Hepatocyte (in vitro differentiated cells): Measurements from ENCODE around the gene PXMP4. TPM values are rescaled to one million over a fixed set of nuclear protein-coding genes. Genes with fewer than 3 reads are reported as not detected.
"Not testable (repeated sequence)": the region's sequence is repeated elsewhere in the genome, so short reads cannot be mapped to it uniquely, and the experiment has no call there.

ENCODE experiments used
- DNase-seq: peaks from one replicate; pipeline ENCODE4 v3.0.0-alpha.2; 2016; ENCODE audit warnings: low spot score
- H2AFZ ChIP-seq: fragments of 200-600 bp; sonication (generic); 2 replicates; pipeline ENCODE4 v1.6.0; 2016; ENCODE audit warnings: antibody characterized with exemption, mild to moderate bottlenecking
- H3K27ac ChIP-seq: fragments of 200-600 bp; sonication (generic); 2 replicates; pipeline ENCODE4 v1.5.1; 2016; ENCODE audit warnings: mild to moderate bottlenecking
- H3K27me3 ChIP-seq: fragments of 200-600 bp; sonication (generic); 2 replicates; pipeline ENCODE4 v1.6.1; 2016
- H3K36me3 ChIP-seq: fragments of 200-600 bp; sonication (generic); replicated peaks from 2 replicates; pipeline ENCODE4 v1.5.1; 2016; ENCODE audit warnings: low read depth; ENCODE audit not compliant: insufficient read depth
- H3K4me1 ChIP-seq: fragments of 200-600 bp; sonication (generic); 2 replicates; pipeline ENCODE4 v1.5.1; 2016; ENCODE audit warnings: mild to moderate bottlenecking, moderate library complexity; ENCODE audit not compliant: insufficient read depth
- H3K4me2 ChIP-seq: fragments of 200-600 bp; sonication (generic); 2 replicates; pipeline ENCODE4 v1.6.0; 2016
- H3K4me3 ChIP-seq: fragments of 200-600 bp; sonication (generic); 2 replicates; pipeline ENCODE4 v1.5.1; 2016; ENCODE audit warnings: mild to moderate bottlenecking
- H3K79me2 ChIP-seq: fragments of 200-600 bp; sonication (generic); 2 replicates; pipeline ENCODE4 v1.6.0; 2017; ENCODE audit warnings: mild to moderate bottlenecking
- H3K9me2 ChIP-seq: fragments of 200-600 bp; sonication (generic); replicated peaks from 2 replicates; pipeline ENCODE4 v1.6.0; 2017; ENCODE audit warnings: mild to moderate bottlenecking; ENCODE audit not compliant: insufficient read depth
- H3K9me3 ChIP-seq: fragments of 200-600 bp; sonication (generic); 2 replicates; pipeline ENCODE4 v1.5.1; 2016; ENCODE audit warnings: low read depth, mild to moderate bottlenecking
- H4K20me1 ChIP-seq: fragments of 200-600 bp; sonication (generic); 2 replicates; pipeline ENCODE4 v1.6.0; 2016; ENCODE audit warnings: mild to moderate bottlenecking; ENCODE audit not compliant: insufficient read depth, poor library complexity, severe bottlenecking
- CTCF ChIP-seq: fragments of 200-600 bp; sonication (generic); IDR thresholded peaks from 2 replicates; pipeline ENCODE4 v1.5.1; 2016; ENCODE audit warnings: antibody characterized with exemption, mild to moderate bottlenecking; ENCODE audit not compliant: poor library complexity
- EZH2 ChIP-seq: fragments of 200-600 bp; sonication (generic); IDR thresholded peaks from 2 replicates; pipeline ENCODE4 v1.6.1; 2016; ENCODE audit warnings: antibody characterized with exemption, mild to moderate bottlenecking, borderline replicate concordance
- EZH2phosphoT487 ChIP-seq: fragments of 200-600 bp; sonication (generic); IDR thresholded peaks from one replicate; pipeline ENCODE4 v1.6.1; 2018; ENCODE audit warnings: antibody characterized with exemption, mild to moderate bottlenecking, low read depth, moderate library complexity; ENCODE audit not compliant: unreplicated experiment, severe bottlenecking
- WGBS: methylation state at CpG from one replicate; pipeline ENCODE4 v1.1.6; 2016; ENCODE audit warnings: low lambda C conversion rate; ENCODE audit errors: missing lambda C conversion rate; 5-methylcytosine and 5-hydroxymethylcytosine counted together
- polyA plus RNA-seq: library from polyadenylated mRNA; unstranded; fragments of >200 nt; fragmentation: Nextera tagmentation; extraction: Ambion mirVana; gene quantifications from 2 replicates; pipeline ENCODE4 v1.2.1, GENCODE V29; 2016
- total RNA-seq: library from RNA; depleted of rRNA; stranded (reverse); fragments of >200 nt; gene quantifications from 2 replicates; pipeline ENCODE4 v1.2.3, GENCODE V29; 2014

PXMP4 gene
- total and polyA plus RNA-seq, 2 experiments from 2014 or later: 4.1 to 4.7 TPM

- Histone ChIP-seq H3K9me2 (no peaks in the 10 kb centered on the region), H3K4me2 (no peak overlapping the region), H3K27me3 (no peaks in the 10 kb centered on the region), H3K4me1 (no peaks in the 10 kb centered on the region), H3K4me3 (no peak overlapping the region), H3K27ac (no peak overlapping the region), H3K79me2 (no peaks in the 10 kb centered on the region), H3K9me3 (no peaks in the 10 kb centered on the region), H3K36me3 (no peaks in the 10 kb centered on the region), H4K20me1 (no peaks in the 10 kb centered on the region), H2AFZ (no peak overlapping the region)
- DNase-seq: no peak
- 88% methylated on average over 9 of the region's 27 CpGs for WGBS
- TF ChIP-seq CTCF: no peak
- no peak for TF ChIP-seq EZH2phosphoT487
- no peak for TF ChIP-seq EZH2
Observed at GRCh38 chr20:33701629-33702450, 18.3 kb downstream of the PXMP4 start.

- H3K4me1 ChIP-seq, H3K27ac ChIP-seq, H2AFZ ChIP-seq, H3K27me3 ChIP-seq, H4K20me1 ChIP-seq, H3K9me2 ChIP-seq, H3K4me3 ChIP-seq, H3K4me2 ChIP-seq, H3K36me3 ChIP-seq, H3K79me2 ChIP-seq, DNase-seq, H3K9me3 ChIP-seq: not testable (repeated sequence)
- 97% methylated on average over 35 of the region's 45 CpGs for WGBS
Observed at GRCh38 chr20:33700696-33701441, 19.2 kb downstream of the PXMP4 start.

DNA sequence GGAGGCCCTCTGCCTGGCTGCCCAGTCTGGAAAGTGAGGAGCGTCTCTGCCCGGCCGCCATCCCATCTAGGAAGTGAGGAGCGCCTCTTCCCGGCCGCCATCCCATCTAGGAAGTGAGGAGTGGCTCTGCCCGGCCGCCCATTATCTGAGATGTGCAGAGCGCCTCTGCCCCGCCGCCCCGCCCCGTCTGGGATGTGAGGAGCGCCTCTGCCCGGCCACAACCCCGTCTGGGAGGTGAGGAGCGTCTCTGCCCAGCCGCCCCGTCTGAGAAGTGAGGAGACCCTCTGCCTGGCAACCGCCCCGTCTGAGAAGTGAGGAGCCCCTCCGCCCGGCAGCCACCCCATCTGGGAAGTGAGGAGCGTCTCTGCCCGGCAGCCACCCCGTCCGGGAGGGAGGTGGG lies 21.1 kb downstream of the PXMP4 start:
- H3K4me1 ChIP-seq, H3K79me2 ChIP-seq, H3K27me3 ChIP-seq, DNase-seq, H3K9me3 ChIP-seq, H3K27ac ChIP-seq, H3K9me2 ChIP-seq, H2AFZ ChIP-seq, H3K36me3 ChIP-seq, H3K4me2 ChIP-seq, H4K20me1 ChIP-seq, H3K4me3 ChIP-seq: not testable (repeated sequence)
- 98% methylated on average over 12 of the region's 27 CpGs for WGBS

DNA sequence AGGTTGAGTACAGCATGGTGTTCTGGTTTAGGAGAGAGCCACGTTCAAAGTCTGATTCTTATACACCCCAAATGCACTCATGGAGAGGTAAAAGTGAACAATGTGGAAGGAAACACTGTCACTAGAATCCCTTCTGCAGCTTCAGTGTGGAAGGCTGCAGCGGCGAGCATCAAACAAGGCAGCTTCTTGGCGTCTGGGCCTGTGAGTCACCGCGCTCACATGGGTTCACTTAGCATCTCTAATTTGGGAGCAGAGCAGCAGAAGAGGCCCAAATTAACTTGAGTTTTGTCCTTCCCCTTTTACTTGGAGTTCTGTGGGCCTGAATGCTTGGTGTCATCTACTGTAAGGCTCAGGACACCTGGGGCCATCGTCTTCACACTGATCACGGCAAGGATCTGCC lies 23.0 kb downstream of the PXMP4 start:
- H3K36me3 ChIP-seq: no peaks in the 10 kb centered on the region
- H3K4me2 ChIP-seq: no peak overlapping the region
- no peak overlapping the region for H2AFZ ChIP-seq
- no peaks in the 10 kb centered on the region for H3K4me1 ChIP-seq
- H4K20me1 ChIP-seq: no peaks in the 10 kb centered on the region
- H3K27ac ChIP-seq: no peak overlapping the region
- DNase-seq: no peak
- TF ChIP-seq EZH2: no peak
- TF ChIP-seq EZH2phosphoT487: no peak
- TF ChIP-seq CTCF: no peak
- H3K4me3 ChIP-seq: no peak overlapping the region
- no peaks in the 10 kb centered on the region for H3K9me2 ChIP-seq
- H3K79me2 ChIP-seq: no peaks in the 10 kb centered on the region
- H3K9me3 ChIP-seq: no peaks in the 10 kb centered on the region
- WGBS: 86% methylated on average over 8 of the region's 8 CpGs
- H3K27me3 ChIP-seq: no peaks in the 10 kb centered on the region
